GM12892 (cell line): ENCODE results near the gene RNU6-9.

Source experiments
- POLR2A ChIP-seq: IDR thresholded peaks from 2 replicates; pipeline ENCODE4 v1.6.1; 2011; ENCODE audit warnings: low read depth, low read length, control low read depth
- POLR2AphosphoS5 ChIP-seq: IDR thresholded peaks from 2 replicates; pipeline ENCODE4 v1.6.1; 2011; ENCODE audit warnings: low read depth, low read length, control low read depth

- TF ChIP-seq POLR2A (no peak), POLR2AphosphoS5 (no peak)
Measured at GRCh38 chr19:916645-917322, 23.5 kb downstream of the RNU6-9 start.
